Loucy (cell line): ENCODE results near the gene IFNA1.

Source experiments
- CTCF ChIP-seq: fragments of 200-600 bp; sonication (generic); conservative IDR thresholded peaks from 2 replicates; pipeline ENCODE4 v1.5.1; 2014; ENCODE audit warnings: mild to moderate bottlenecking, antibody characterized with exemption, low read length
- EZH2phosphoT487 ChIP-seq: fragments of 200-600 bp; IDR thresholded peaks from 2 replicates; pipeline ENCODE4 v1.6.1; 2018; ENCODE audit warnings: antibody characterized with exemption, mild to moderate bottlenecking, moderate library complexity, borderline replicate concordance

- TF ChIP-seq CTCF (no peak), EZH2phosphoT487 (no peak)
Measured at GRCh38 chr9:21402386-21403251, 37.6 kb upstream of the IFNA1 start.
